Heart left ventricle (tissue), 13 donors: ENCODE data around the gene GRIP2.

Experiments used
- POLR2A ChIP-seq, 2 donors: fragments of 450-650 bp; IDR thresholded peaks; one replicate each; pipeline ENCODE4 v1.6.1; 2017; ENCODE audit warnings: antibody characterized with exemption in 2 of 2, mild to moderate bottlenecking in 2 of 2, moderate library complexity in 2 of 2
- TF ChIP-seq, protein P1 (sequence below), 12 donors: fragments of 200-600 bp; sonication (generic) in 4 of 12; IDR thresholded peaks; one replicate each; pipeline versions ENCODE4 v1.5.0 to v1.8.0; 2018 to 2022; ENCODE audit warnings: antibody characterized with exemption in 12 of 12, mild to moderate bottlenecking in 5 of 12
- donor health status: ischemic (EF 13 %, LVEDD 7.1; RV severe dilation, severe dysfunction).
- donor health status: DM: no; HTN: yes; CAD: no.
- donor health status: DM: no; HTN: no; CAD: no.
- donor health status: ischemic (EF 25% LVEDD 6.9; RV normal size, moderate dysfunction).
- donor health status: ischemic (EF 25% LVEDD 5.7; RV mildly dilated, moderate dysfunction).
- donor health status: ischemic (EF 35%, LVEDD 5.7; RV mildly dilated, moderate dysfunction).
- donor health status: nonischemic (EF 11% LVEDD 7.7; RV severe dilation, severe dysfunction).
- donor health status: DM: yes; HTN: yes; CAD: no.
- donor health status: PGD.
- donor health status: ischemic (EF 29% LVEDD 5.4; RV normal size, mild dysfunction).
- donor health status: nonischemic (EF 23%, LVEDD 6.1; RV moderate dilation, normal function).

DNA sequence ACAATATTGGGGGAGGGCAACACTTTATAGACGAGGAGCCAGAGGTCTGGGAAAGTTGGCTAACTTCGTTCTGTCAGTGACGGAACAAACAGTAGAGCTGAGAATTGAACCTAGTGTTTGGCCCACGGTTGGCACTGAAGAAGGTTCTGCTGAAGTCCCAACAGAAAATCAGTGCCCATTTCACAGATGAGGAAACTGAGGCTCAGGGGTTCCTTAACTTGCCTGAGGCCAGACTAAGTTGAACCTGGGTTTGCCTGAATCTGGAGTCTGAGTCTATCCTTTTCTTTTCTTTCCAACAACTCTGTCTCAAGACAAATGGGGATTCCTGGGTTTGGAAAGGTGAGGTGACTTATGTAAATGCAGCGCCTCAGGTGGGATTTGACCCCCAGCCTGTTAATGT, 82.7 kb downstream of the GRIP2 start:
- TF ChIP-seq, protein P1, sequence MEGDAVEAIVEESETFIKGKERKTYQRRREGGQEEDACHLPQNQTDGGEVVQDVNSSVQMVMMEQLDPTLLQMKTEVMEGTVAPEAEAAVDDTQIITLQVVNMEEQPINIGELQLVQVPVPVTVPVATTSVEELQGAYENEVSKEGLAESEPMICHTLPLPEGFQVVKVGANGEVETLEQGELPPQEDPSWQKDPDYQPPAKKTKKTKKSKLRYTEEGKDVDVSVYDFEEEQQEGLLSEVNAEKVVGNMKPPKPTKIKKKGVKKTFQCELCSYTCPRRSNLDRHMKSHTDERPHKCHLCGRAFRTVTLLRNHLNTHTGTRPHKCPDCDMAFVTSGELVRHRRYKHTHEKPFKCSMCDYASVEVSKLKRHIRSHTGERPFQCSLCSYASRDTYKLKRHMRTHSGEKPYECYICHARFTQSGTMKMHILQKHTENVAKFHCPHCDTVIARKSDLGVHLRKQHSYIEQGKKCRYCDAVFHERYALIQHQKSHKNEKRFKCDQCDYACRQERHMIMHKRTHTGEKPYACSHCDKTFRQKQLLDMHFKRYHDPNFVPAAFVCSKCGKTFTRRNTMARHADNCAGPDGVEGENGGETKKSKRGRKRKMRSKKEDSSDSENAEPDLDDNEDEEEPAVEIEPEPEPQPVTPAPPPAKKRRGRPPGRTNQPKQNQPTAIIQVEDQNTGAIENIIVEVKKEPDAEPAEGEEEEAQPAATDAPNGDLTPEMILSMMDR (IDR thresholded peaks at IDR 0.05), result no peak
- no peak for TF ChIP-seq POLR2A (IDR thresholded peaks at IDR 0.05)
